HEK293 (cell line): Measurements from ENCODE around the gene NDUFB10.

ENCODE experiments used
- CTCF ChIA-PET: fragments of 350-600 bp; formaldehyde crosslinking; extraction: SDS; loops from one replicate; lab custom pipeline; 2021; ENCODE audit warnings: antibody characterized with exemption; lab: Yijun Ruan, JAX
- POLR2A ChIA-PET: fragments of 300-600 bp; formaldehyde crosslinking; extraction: SDS; loops from one replicate; lab custom pipeline; 2020; ENCODE audit warnings: antibody characterized with exemption, inconsistent platforms; lab: Yijun Ruan, JAX
- H3K27ac ChIP-seq: fragments of 200-500 bp; sonication (Bioruptor generic); 2 replicates; pipeline ENCODE4 v1.5.1; 2014; ENCODE audit warnings: low read depth, low read length, control low read depth, inconsistent platforms; ENCODE audit errors: extremely low read depth
- H3K36me3 ChIP-seq, 2 experiments: fragments of 200-500 bp in 1 of 2; sonication (Bioruptor generic) in 1 of 2; 1 replicate in 1 of 2; 2 replicates in 1 of 2; pipeline ENCODE4 v1.5.1; 2014 to 2017; ENCODE audit warnings: inconsistent platforms in 2 of 2, low read length in 2 of 2; ENCODE audit not compliant: control insufficient read depth in 2 of 2, insufficient read depth in 1 of 2
- H3K4me1 ChIP-seq: fragments of 200-500 bp; sonication (Bioruptor generic); 2 replicates; pipeline ENCODE4 v1.5.1; 2014; ENCODE audit warnings: mild to moderate bottlenecking, low read length, inconsistent platforms; ENCODE audit not compliant: control insufficient read depth, insufficient read depth
- H3K4me3 ChIP-seq: 2 replicates; pipeline ENCODE4 v1.5.1; 2011; ENCODE audit warnings: low read depth, mild to moderate bottlenecking, control low read depth, low read length, moderate library complexity
- H3K9me3 ChIP-seq: fragments of 200-500 bp; sonication (Bioruptor generic); 2 replicates; pipeline ENCODE4 v1.5.1; 2014; ENCODE audit warnings: low read depth, low read length, inconsistent platforms; ENCODE audit not compliant: control insufficient read depth, insufficient read depth
- EGR2 ChIP-seq: fragments of 450-650 bp; formaldehyde crosslinking; IDR thresholded peaks from 2 replicates; pipeline ENCODE4 v1.5.1; 2016; ENCODE audit warnings: low read depth, missing biosample characterization, missing genetic modification characterization
- FEZF1 ChIP-seq: fragments of 450-650 bp; formaldehyde crosslinking; IDR thresholded peaks from 2 replicates; pipeline ENCODE4 v1.5.1; 2016; ENCODE audit warnings: missing biosample characterization, missing genetic modification characterization
- HOXA7 ChIP-seq: sonication (generic); formaldehyde crosslinking; IDR thresholded peaks from 2 replicates; pipeline ENCODE4 v1.8.1; 2022; ENCODE audit warnings: missing genetic modification reagents, borderline replicate concordance
- IKZF3 ChIP-seq: fragments of 450-650 bp; IDR thresholded peaks from 2 replicates; pipeline ENCODE4 v1.5.0; 2018; ENCODE audit warnings: missing biosample characterization, mild to moderate bottlenecking, missing genetic modification characterization, moderate library complexity
- KLF8 ChIP-seq: fragments of 450-650 bp; formaldehyde crosslinking; IDR thresholded peaks from 2 replicates; pipeline ENCODE4 v1.5.1; 2016; ENCODE audit warnings: missing biosample characterization, missing genetic modification characterization
- OSR2 ChIP-seq: fragments of 450-650 bp; formaldehyde crosslinking; IDR thresholded peaks from 2 replicates; pipeline ENCODE4 v1.5.1; 2016; ENCODE audit warnings: missing biosample characterization, missing genetic modification characterization
- SETDB1 ChIP-seq: IDR thresholded peaks from one replicate; pipeline ENCODE4 v1.6.1; 2017; ENCODE audit warnings: mild to moderate bottlenecking, low read length, moderate library complexity, mixed read lengths; ENCODE audit not compliant: insufficient read length
- SP2 ChIP-seq: fragments of 450-650 bp; formaldehyde crosslinking; IDR thresholded peaks from 2 replicates; pipeline ENCODE4 v1.5.1; 2016; ENCODE audit warnings: missing biosample characterization, missing genetic modification characterization
- ZBTB17 ChIP-seq: fragments of 450-650 bp; formaldehyde crosslinking; IDR thresholded peaks from 2 replicates; pipeline ENCODE4 v1.5.1; 2016; ENCODE audit warnings: missing biosample characterization, missing genetic modification characterization
- ZBTB48 ChIP-seq: fragments of 450-650 bp; formaldehyde crosslinking; IDR thresholded peaks from 2 replicates; pipeline ENCODE4 v1.5.1; 2016; ENCODE audit warnings: missing biosample characterization, missing genetic modification characterization
- ZBTB8A ChIP-seq: fragments of 450-650 bp; formaldehyde crosslinking; IDR thresholded peaks from 2 replicates; pipeline ENCODE4 v1.5.1; 2016; ENCODE audit warnings: missing biosample characterization, missing genetic modification characterization
- ZFHX2 ChIP-seq: fragments of 450-650 bp; formaldehyde crosslinking; conservative IDR thresholded peaks from 2 replicates; pipeline ENCODE4 v1.5.1; 2016; ENCODE audit warnings: missing biosample characterization, missing genetic modification characterization
- ZFP3 ChIP-seq: fragments of 450-650 bp; formaldehyde crosslinking; IDR thresholded peaks from 2 replicates; pipeline ENCODE4 v1.5.1; 2016; ENCODE audit warnings: low read depth, missing biosample characterization, missing genetic modification characterization
- ZIC2 ChIP-seq: fragments of 450-650 bp; formaldehyde crosslinking; IDR thresholded peaks from 2 replicates; pipeline ENCODE4 v1.5.1; 2016; ENCODE audit warnings: missing biosample characterization, missing genetic modification characterization
- ZNF335 ChIP-seq: fragments of 450-650 bp; formaldehyde crosslinking; conservative IDR thresholded peaks from 2 replicates; pipeline ENCODE4 v1.5.1; 2016; ENCODE audit warnings: missing biosample characterization, missing genetic modification characterization
- ZNF600 ChIP-seq: fragments of 450-650 bp; formaldehyde crosslinking; IDR thresholded peaks from 2 replicates; pipeline ENCODE4 v1.5.1; 2016; ENCODE audit warnings: missing biosample characterization, missing genetic modification characterization
- ZNF654 ChIP-seq: fragments of 450-650 bp; formaldehyde crosslinking; IDR thresholded peaks from 2 replicates; pipeline ENCODE4 v1.5.1; 2016; ENCODE audit warnings: low read depth, missing biosample characterization, missing genetic modification characterization
- ZNF707 ChIP-seq: fragments of 450-650 bp; formaldehyde crosslinking; IDR thresholded peaks from 2 replicates; pipeline ENCODE4 v1.5.1; 2016; ENCODE audit warnings: missing biosample characterization, missing genetic modification characterization
- TF ChIP-seq, protein P1 (sequence below): fragments of 450-650 bp; formaldehyde crosslinking; IDR thresholded peaks from 2 replicates; pipeline ENCODE4 v1.5.1; 2016; ENCODE audit warnings: missing biosample characterization, missing genetic modification characterization
- TF ChIP-seq, protein P2 (sequence below): fragments of 450-650 bp; formaldehyde crosslinking; IDR thresholded peaks from 2 replicates; pipeline ENCODE4 v1.5.1; 2016; ENCODE audit warnings: missing biosample characterization, missing genetic modification characterization
- TF ChIP-seq, protein P3 (sequence below): fragments of 450-650 bp; formaldehyde crosslinking; IDR thresholded peaks from 2 replicates; pipeline ENCODE4 v1.5.1; 2016; ENCODE audit warnings: missing biosample characterization, missing genetic modification characterization

Gene NDUFB10

DNA sequence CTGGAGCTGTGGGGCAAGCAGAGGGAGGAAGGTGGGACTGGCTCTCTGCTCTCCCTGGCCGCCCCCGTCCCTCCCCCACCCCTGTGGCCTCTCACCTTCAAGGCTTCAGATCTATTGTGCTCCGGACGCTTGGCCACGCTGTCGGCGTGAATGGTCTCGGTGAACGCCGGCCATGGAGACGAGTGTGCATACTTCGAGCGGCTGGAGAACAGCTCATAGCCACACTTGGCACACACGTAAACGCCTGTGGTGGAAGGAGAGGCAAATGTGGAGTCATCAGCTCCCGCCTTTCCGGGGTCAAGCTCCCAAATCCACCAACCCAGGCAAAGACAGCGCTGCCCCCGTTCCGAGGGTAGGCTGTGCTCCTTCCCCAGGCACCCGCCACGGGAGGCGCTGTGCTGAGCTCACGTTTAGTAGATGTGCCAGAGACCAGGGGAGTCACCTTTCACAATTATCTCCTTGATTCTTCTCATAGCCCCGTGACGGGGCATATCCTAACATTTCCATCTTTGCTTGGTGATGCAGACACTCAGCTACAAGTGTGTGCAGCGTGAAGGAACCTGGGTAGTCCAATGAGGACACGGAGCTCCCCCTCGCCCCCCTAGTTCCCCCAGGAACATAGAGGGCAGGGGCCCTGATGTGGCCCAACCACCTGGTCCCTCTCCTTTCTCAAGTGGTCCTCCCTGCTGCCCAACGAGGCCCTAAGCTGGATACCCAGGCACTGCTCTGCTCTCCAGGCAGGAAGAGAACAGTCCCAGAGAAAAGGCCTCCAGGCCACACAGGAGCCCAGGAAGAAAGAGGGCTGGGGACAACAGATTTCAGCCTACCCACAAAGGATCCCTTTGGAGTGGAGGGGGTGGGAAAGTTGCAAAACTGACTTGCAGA is 17.9 kb upstream of the NDUFB10 start:
- POLR2A ChIA-PET, result interaction anchor here (1.0 to 1.9 kb wide), 6 partner anchors 12 to 310 kb away, joined by 3 to 11 read pairs (median 5); partner anchors contain the start of genes ECI1 and RPS2
- Histone ChIP-seq H3K4me3 (no peak overlapping the region), H3K4me1 (no peaks in the 10 kb centered on the region), H3K27ac (no peak overlapping the region), H3K36me3 (peaks cover 0 to 38% of the 10 kb centered on the region in 2 experiments; a peak in 2 of 3 replicates), H3K9me3 (no peaks in the 10 kb centered on the region)
- CTCF ChIA-PET, result interaction anchor here (0.6 to 2.6 kb wide), 5 partner anchors 9 to 263 kb away, joined by 3 to 19 read pairs (median 4); no protein-coding TSS in a partner anchor
- TF ChIP-seq ZFHX2, result peak; percentile 8; the same call in 1 of the 2 replicates
- TF ChIP-seq, protein P1, sequence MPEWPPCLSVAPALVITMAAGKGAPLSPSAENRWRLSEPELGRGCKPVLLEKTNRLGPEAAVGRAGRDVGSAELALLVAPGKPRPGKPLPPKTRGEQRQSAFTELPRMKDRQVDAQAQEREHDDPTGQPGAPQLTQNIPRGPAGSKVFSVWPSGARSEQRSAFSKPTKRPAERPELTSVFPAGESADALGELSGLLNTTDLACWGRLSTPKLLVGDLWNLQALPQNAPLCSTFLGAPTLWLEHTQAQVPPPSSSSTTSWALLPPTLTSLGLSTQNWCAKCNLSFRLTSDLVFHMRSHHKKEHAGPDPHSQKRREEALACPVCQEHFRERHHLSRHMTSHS (tag by site-specific recombination), result no peak
- TF ChIP-seq ZNF707 (tag by site-specific recombination), result no peak
- TF ChIP-seq IKZF3 (tag by site-specific recombination), result peak; percentile 11; the same call in 1 of the 2 replicates
- TF ChIP-seq ZIC2 (tag by site-specific recombination), result no peak
- TF ChIP-seq ZFP3 (tag by site-specific recombination), result no peak
- no peak for TF ChIP-seq SETDB1
- peak; percentile 21; the same call in 1 of the 2 replicates for TF ChIP-seq ZBTB8A
- TF ChIP-seq HOXA7 (CRISPR knock-in tag), result no peak
- peak; percentile 63 for TF ChIP-seq ZNF600 (tag by site-specific recombination)
- TF ChIP-seq, protein P2, sequence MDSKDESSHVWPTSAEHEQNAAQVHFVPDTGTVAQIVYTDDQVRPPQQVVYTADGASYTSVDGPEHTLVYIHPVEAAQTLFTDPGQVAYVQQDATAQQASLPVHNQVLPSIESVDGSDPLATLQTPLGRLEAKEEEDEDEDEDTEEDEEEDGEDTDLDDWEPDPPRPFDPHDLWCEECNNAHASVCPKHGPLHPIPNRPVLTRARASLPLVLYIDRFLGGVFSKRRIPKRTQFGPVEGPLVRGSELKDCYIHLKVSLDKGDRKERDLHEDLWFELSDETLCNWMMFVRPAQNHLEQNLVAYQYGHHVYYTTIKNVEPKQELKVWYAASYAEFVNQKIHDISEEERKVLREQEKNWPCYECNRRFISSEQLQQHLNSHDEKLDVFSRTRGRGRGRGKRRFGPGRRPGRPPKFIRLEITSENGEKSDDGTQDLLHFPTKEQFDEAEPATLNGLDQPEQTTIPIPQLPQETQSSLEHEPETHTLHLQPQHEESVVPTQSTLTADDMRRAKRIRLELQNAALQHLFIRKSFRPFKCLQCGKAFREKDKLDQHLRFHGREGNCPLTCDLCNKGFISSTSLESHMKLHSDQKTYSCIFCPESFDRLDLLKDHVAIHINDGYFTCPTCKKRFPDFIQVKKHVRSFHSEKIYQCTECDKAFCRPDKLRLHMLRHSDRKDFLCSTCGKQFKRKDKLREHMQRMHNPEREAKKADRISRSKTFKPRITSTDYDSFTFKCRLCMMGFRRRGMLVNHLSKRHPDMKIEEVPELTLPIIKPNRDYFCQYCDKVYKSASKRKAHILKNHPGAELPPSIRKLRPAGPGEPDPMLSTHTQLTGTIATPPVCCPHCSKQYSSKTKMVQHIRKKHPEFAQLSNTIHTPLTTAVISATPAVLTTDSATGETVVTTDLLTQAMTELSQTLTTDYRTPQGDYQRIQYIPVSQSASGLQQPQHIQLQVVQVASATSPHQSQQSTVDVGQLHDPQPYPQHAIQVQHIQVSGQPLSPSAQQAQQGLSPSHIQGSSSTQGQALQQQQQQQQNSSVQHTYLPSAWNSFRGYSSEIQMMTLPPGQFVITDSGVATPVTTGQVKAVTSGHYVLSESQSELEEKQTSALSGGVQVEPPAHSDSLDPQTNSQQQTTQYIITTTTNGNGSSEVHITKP (tag by site-specific recombination), result peak; percentile 98
- peak; percentile 38 for TF ChIP-seq ZNF654 (tag by site-specific recombination)
- TF ChIP-seq FEZF1 (tag by site-specific recombination), result peak; percentile 57
- TF ChIP-seq KLF8 (tag by site-specific recombination), result no peak
- 0 out of 2 replicates have a peak, but pooled peaks have one; percentile 53 for TF ChIP-seq ZBTB17 (tag by site-specific recombination)
- peak; percentile 66 for TF ChIP-seq ZNF335 (tag by site-specific recombination)
- TF ChIP-seq, protein P3, sequence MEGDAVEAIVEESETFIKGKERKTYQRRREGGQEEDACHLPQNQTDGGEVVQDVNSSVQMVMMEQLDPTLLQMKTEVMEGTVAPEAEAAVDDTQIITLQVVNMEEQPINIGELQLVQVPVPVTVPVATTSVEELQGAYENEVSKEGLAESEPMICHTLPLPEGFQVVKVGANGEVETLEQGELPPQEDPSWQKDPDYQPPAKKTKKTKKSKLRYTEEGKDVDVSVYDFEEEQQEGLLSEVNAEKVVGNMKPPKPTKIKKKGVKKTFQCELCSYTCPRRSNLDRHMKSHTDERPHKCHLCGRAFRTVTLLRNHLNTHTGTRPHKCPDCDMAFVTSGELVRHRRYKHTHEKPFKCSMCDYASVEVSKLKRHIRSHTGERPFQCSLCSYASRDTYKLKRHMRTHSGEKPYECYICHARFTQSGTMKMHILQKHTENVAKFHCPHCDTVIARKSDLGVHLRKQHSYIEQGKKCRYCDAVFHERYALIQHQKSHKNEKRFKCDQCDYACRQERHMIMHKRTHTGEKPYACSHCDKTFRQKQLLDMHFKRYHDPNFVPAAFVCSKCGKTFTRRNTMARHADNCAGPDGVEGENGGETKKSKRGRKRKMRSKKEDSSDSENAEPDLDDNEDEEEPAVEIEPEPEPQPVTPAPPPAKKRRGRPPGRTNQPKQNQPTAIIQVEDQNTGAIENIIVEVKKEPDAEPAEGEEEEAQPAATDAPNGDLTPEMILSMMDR (tag by site-specific recombination), result peak; percentile 87
- TF ChIP-seq SP2 (tag by site-specific recombination), result peak; percentile 59
- TF ChIP-seq ZBTB48 (tag by site-specific recombination), result 0 out of 2 replicates have a peak, but pooled peaks have one; percentile 24
- TF ChIP-seq EGR2, result peak; percentile 10; the same call in 1 of the 2 replicates
- peak; percentile 56; the same call in 1 of the 2 replicates for TF ChIP-seq OSR2 (tag by site-specific recombination)
